C4-2B (cell line): ENCODE results near the gene PCLO.

ENCODE experiments used
- H3K27ac ChIP-seq: fragments of 450-650 bp; 2 replicates; pipeline ENCODE4 v1.5.1; 2017
- CTCF ChIP-seq: fragments of 450-650 bp; conservative IDR thresholded peaks from 2 replicates; pipeline ENCODE4 v1.5.1; 2017; ENCODE audit warnings: mild to moderate bottlenecking
- ZFX ChIP-seq: fragments of 450-650 bp; IDR thresholded peaks from 2 replicates; pipeline ENCODE4 v1.6.1; 2017

PCLO gene

GRCh38 chr7:82985144-82985802 lies 177.4 kb downstream of the PCLO start:
- TF ChIP-seq CTCF: no peak
- no peak for TF ChIP-seq ZFX
- no peak overlapping the region for H3K27ac ChIP-seq

- no peak overlapping the region for H3K27ac ChIP-seq
- TF ChIP-seq CTCF (no peak), ZFX (no peak)
These were observed 182.4 kb downstream of the PCLO start for GRCh38 chr7:82980130-82980788.

- TF ChIP-seq CTCF (no peak), ZFX (no peak)
- H3K27ac ChIP-seq: no peak overlapping the region
These were observed 186.7 kb downstream of the PCLO start for GRCh38 chr7:82975811-82976468.

GRCh38 chr7:82972135-82972534 lies 190.5 kb downstream of the PCLO start:
- no peak for TF ChIP-seq CTCF
- TF ChIP-seq ZFX: no peak

GRCh38 chr7:82965088-82966036 lies 197.3 kb downstream of the PCLO start:
- H3K27ac ChIP-seq: no peak overlapping the region
- TF ChIP-seq CTCF: no peak
- TF ChIP-seq ZFX: no peak

More at GRCh38 chr7:82972135-82972534, 190.5 kb downstream of the PCLO start:
- H3K27ac ChIP-seq: no peak overlapping the region

GRCh38 chr7:82964150-82964882 lies 198.4 kb downstream of the PCLO start:
- H3K27ac ChIP-seq: no peak overlapping the region
- no peak for TF ChIP-seq ZFX

GRCh38 chr7:82961240-82961639 lies 201.4 kb downstream of the PCLO start:
- no peak overlapping the region for H3K27ac ChIP-seq
- TF ChIP-seq CTCF: no peak
- TF ChIP-seq ZFX: no peak
